ENCODE data around the gene TEX52.

Gene TEX52

DNA sequence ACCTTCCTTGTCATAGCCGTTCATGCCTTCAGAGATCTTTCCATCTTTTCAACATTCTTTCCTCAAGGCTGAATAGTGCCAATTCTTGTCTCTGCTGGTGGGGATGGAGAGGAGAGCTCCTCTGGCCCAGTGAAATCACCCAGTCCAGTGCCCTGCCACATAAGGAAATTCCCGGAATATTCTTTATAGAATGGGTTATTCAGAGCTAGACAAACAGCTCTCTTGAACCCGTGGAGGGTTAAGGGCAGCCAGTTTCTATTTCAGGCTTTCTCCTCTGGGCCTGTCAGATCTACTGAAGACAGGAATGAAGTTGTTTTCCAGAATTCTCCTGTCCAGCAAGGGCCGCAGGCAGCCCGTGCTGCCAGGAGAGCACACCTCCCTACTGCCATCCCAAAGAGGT is 13.9 kb downstream of the TEX52 start:
- no peaks in the 10 kb centered on the region for H3K27me3 ChIP-seq (replicated peaks; ENCODE audit: control insufficient read depth, insufficient read depth, low read length)
- TF ChIP-seq, protein P1, sequence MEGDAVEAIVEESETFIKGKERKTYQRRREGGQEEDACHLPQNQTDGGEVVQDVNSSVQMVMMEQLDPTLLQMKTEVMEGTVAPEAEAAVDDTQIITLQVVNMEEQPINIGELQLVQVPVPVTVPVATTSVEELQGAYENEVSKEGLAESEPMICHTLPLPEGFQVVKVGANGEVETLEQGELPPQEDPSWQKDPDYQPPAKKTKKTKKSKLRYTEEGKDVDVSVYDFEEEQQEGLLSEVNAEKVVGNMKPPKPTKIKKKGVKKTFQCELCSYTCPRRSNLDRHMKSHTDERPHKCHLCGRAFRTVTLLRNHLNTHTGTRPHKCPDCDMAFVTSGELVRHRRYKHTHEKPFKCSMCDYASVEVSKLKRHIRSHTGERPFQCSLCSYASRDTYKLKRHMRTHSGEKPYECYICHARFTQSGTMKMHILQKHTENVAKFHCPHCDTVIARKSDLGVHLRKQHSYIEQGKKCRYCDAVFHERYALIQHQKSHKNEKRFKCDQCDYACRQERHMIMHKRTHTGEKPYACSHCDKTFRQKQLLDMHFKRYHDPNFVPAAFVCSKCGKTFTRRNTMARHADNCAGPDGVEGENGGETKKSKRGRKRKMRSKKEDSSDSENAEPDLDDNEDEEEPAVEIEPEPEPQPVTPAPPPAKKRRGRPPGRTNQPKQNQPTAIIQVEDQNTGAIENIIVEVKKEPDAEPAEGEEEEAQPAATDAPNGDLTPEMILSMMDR (IDR thresholded peaks at IDR 0.05; ENCODE audit: insufficient read depth, low read length, poor library complexity, severe bottlenecking): no peak
- no peak for DNase-seq (ENCODE audit: extremely low read depth, insufficient read length)

GRCh38 chr12:2841056-2841650 is 15.7 kb downstream of the TEX52 start:
- no peak for DNase-seq (ENCODE audit: extremely low read depth, insufficient read length)
- TF ChIP-seq, protein P1 (IDR thresholded peaks at IDR 0.05; ENCODE audit: insufficient read depth, low read length, poor library complexity, severe bottlenecking): no peak
- no peak overlapping the region for H3K4me3 ChIP-seq (replicated peaks; ENCODE audit: low read depth, low read length)
- peaks cover 3% of the 10 kb centered on the region for H3K36me3 ChIP-seq (ENCODE audit: control insufficient read depth, insufficient read depth, low read length)
- no peaks in the 10 kb centered on the region for H3K27me3 ChIP-seq (replicated peaks; ENCODE audit: control insufficient read depth, insufficient read depth, low read length)

More for the DNA sequence above, 13.9 kb downstream of the TEX52 start:
- Histone ChIP-seq H3K36me3 (ENCODE audit: control insufficient read depth, insufficient read depth, low read length) (peaks cover 1% of the 10 kb centered on the region), H3K4me3 (replicated peaks; ENCODE audit: low read depth, low read length) (no peak overlapping the region)

DNA sequence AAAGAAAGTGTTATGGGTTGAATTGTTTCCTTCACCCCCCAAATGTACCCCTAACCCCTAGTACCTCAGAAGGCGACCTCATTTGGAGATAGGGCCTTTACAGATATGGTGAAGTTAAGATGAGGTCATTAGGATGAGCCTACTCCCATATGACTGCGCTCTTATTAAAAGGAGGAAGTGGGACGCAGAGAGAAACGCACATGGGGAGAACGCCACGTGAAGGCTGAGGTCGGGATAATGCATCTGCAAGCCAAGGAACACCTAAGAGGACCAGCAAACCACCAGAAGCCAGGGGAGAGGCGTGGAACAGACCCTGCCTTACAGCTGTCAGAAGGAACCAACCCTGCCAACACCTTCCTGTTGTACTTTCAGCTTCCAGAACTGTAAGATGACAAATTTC is 20.3 kb downstream of the TEX52 start:
- no peak overlapping the region for H3K4me3 ChIP-seq (replicated peaks; ENCODE audit: low read depth, low read length)
- no peak for DNase-seq (ENCODE audit: extremely low read depth, insufficient read length)
- TF ChIP-seq, protein P1 (IDR thresholded peaks at IDR 0.05; ENCODE audit: insufficient read depth, low read length, poor library complexity, severe bottlenecking): no peak
- no peaks in the 10 kb centered on the region for H3K27me3 ChIP-seq (replicated peaks; ENCODE audit: control insufficient read depth, insufficient read depth, low read length)
- peaks cover 2% of the 10 kb centered on the region for H3K36me3 ChIP-seq (ENCODE audit: control insufficient read depth, insufficient read depth, low read length)

DNA sequence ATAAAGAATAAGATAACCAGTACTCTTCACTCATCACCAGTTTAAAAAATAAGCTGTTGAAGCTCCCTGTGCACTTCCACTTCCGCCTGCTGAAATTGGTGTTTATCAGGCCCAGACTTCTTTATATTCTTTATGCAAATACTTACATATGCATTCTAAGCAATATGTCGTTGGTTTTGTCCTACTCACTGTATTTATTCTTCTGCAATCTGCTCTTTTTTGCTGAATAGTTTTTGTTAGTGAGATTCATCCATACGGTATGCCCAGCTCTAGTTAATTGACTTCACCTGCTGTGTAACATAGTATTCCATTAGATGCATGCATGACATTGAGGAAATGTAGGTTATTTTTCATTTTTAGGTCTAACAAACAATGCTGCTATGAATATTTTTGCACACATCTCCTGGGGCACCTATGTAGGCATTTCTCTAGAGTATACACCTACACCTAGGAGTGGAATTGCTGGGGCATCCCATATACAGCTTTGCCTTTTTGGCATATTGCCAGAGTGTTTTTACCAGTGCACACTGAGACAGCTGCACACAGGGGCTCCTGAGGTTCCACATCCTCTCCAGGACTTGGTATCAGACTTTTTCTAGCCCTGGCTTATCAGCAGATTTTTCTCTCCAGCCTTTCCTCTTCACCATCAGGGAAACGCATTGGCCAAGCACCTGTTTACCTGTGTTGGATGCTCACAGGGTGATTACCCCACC is 21.0 kb downstream of the TEX52 start:
- peaks cover 2% of the 10 kb centered on the region for H3K36me3 ChIP-seq (ENCODE audit: control insufficient read depth, insufficient read depth, low read length)
- no peak overlapping the region for H3K4me3 ChIP-seq (replicated peaks; ENCODE audit: low read depth, low read length)
- H3K27me3 ChIP-seq (replicated peaks; ENCODE audit: control insufficient read depth, insufficient read depth, low read length): no peaks in the 10 kb centered on the region
- TF ChIP-seq, protein P1 (IDR thresholded peaks at IDR 0.05; ENCODE audit: insufficient read depth, low read length, poor library complexity, severe bottlenecking): no peak
- no peak for DNase-seq (ENCODE audit: extremely low read depth, insufficient read length)

GRCh38 chr12:2834581-2835491 is 22.0 kb downstream of the TEX52 start, which contains the start of gene NRIP2:
Gene NRIP2 (minus strand): TSS chr12:2835035. CDS start chr12:2834983, 52 bp downstream.
- Histone ChIP-seq H3K27me3 (replicated peaks; ENCODE audit: control insufficient read depth, insufficient read depth, low read length) (no peaks in the 10 kb centered on the region), H3K36me3 (ENCODE audit: control insufficient read depth, insufficient read depth, low read length) (peaks cover 7% of the 10 kb centered on the region), H3K4me3 (replicated peaks; ENCODE audit: low read depth, low read length) (no peak within 1 kb of the TSS)
- TF ChIP-seq, protein P1 (IDR thresholded peaks at IDR 0.05; ENCODE audit: insufficient read depth, low read length, poor library complexity, severe bottlenecking): no peak
- no peak for DNase-seq (ENCODE audit: extremely low read depth, insufficient read length)

Measured in GM06990 (cell line).